Neural crest cell (in vitro differentiated cells): ENCODE data around the gene CD6. TPM values are rescaled to one million over a fixed set of nuclear protein-coding genes. Genes with fewer than 3 reads are reported as not detected.

Experiments used
- DNase-seq: peaks from one replicate; pipeline ENCODE4 v3.0.0; 2021; ENCODE audit warnings: low read depth, mixed read lengths, low spot score
- H3K27ac Mint-ChIP-seq: one replicate; pipeline ENCODE4 v1.8.0; 2021; ENCODE audit warnings: mild to moderate bottlenecking, mixed read lengths; ENCODE audit not compliant: unreplicated experiment
- H3K27me3 Mint-ChIP-seq: 2 replicates; pipeline ENCODE4 v1.8.0; 2021; ENCODE audit warnings: low read depth, mild to moderate bottlenecking, mixed read lengths
- H3K36me3 Mint-ChIP-seq: 2 replicates; pipeline ENCODE4 v1.8.0; 2021; ENCODE audit warnings: low read depth, mild to moderate bottlenecking, mixed read lengths
- H3K4me1 Mint-ChIP-seq: 2 replicates; pipeline ENCODE4 v1.8.0; 2021; ENCODE audit warnings: mixed read lengths
- H3K4me3 Mint-ChIP-seq: one replicate; pipeline ENCODE4 v1.8.0; 2021; ENCODE audit warnings: mild to moderate bottlenecking, mixed read lengths
- H3K9me3 Mint-ChIP-seq: 2 replicates; pipeline ENCODE4 v1.8.0; 2021; ENCODE audit warnings: mixed read lengths
- total RNA-seq: library from RNA; stranded (reverse); gene quantifications from 2 replicates; pipeline ENCODE4 v1.2.1, GENCODE V29; 2021
- TF ChIP-seq, protein P1 (sequence below): fragments of 200-600 bp; sonication (generic); conservative IDR thresholded peaks from 2 replicates; pipeline ENCODE4 v1.5.0; 2021; ENCODE audit warnings: antibody characterized with exemption, mild to moderate bottlenecking

The CD6 gene
- total RNA-seq, 1 donor from 2014 or later, result 0.30 TPM

DNA sequence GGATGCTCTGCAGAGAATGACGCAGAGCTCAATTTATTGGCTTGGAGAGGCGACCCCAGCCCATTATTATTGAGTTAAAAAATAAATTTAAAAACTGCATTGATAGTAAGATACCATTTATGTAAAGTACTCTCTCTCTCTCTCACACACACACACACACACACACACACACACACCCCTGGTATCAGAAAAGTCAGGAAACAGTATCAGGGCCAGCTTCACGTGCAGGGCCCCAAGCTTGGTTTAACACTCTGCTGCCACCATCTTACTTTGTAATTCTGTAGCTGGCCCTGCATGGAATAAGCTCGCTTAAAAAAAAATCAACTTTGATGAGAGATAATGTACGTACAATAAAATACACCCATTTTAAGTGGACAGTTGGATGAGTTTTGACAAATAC, 71.1 kb downstream of the CD6 start:
- DNase-seq, result no peak
- H3K9me3 Mint-ChIP-seq, result no peaks in the 10 kb centered on the region
- peak overlapping the region; percentile 46 for H3K27ac Mint-ChIP-seq
- H3K36me3 Mint-ChIP-seq, result no peaks in the 10 kb centered on the region
- H3K4me3 Mint-ChIP-seq, result no peak overlapping the region
- H3K27me3 Mint-ChIP-seq, result no peaks in the 10 kb centered on the region
- peaks cover 23% of the 10 kb centered on the region for H3K4me1 Mint-ChIP-seq
- TF ChIP-seq, protein P1, sequence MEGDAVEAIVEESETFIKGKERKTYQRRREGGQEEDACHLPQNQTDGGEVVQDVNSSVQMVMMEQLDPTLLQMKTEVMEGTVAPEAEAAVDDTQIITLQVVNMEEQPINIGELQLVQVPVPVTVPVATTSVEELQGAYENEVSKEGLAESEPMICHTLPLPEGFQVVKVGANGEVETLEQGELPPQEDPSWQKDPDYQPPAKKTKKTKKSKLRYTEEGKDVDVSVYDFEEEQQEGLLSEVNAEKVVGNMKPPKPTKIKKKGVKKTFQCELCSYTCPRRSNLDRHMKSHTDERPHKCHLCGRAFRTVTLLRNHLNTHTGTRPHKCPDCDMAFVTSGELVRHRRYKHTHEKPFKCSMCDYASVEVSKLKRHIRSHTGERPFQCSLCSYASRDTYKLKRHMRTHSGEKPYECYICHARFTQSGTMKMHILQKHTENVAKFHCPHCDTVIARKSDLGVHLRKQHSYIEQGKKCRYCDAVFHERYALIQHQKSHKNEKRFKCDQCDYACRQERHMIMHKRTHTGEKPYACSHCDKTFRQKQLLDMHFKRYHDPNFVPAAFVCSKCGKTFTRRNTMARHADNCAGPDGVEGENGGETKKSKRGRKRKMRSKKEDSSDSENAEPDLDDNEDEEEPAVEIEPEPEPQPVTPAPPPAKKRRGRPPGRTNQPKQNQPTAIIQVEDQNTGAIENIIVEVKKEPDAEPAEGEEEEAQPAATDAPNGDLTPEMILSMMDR, result no peak

DNA sequence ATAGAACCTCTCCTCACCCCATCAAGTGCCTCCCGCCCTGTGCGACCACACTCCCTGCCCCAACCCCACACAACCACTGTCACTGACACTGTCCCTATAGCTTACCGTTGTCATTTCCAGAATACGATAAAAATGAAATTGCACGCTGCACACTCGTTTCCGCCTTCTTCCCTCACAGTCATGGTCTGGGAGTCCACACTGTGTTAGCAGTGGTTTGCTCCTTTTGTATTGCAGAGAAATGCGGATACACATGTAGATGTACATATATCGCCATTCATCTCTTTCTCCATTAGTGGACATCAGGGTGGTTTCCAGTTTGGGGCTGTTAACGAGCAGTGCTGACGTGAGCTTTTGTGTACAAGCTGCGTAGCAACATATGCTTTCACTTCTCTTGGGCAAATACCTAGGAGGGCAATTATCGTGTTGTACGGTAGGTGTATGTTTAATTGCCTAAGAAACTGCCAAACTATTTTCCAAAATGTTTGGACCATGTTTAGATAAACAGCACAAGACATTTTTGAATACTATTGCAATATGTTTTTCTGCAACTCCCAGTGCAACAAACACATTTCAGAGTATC, 71.6 kb downstream of the CD6 start:
- Mint-ChIP-seq H3K27ac (no peak overlapping the region), H3K9me3 (no peaks in the 10 kb centered on the region), H3K36me3 (no peaks in the 10 kb centered on the region), H3K4me3 (no peak overlapping the region), H3K27me3 (no peaks in the 10 kb centered on the region), H3K4me1 (peaks cover 23% of the 10 kb centered on the region)
- DNase-seq, result no peak
- TF ChIP-seq, protein P1, result no peak

- Mint-ChIP-seq H3K27me3 (no peaks in the 10 kb centered on the region), H3K36me3 (no peaks in the 10 kb centered on the region), H3K4me1 (peaks cover 24% of the 10 kb centered on the region), H3K4me3 (no peak overlapping the region), H3K9me3 (no peaks in the 10 kb centered on the region), H3K27ac (no peak overlapping the region)
- TF ChIP-seq, protein P1, result no peak
- no peak for DNase-seq
Observed at GRCh38 chr11:61045271-61045670, 73.8 kb downstream of the CD6 start.

GRCh38 chr11:61046833-61047232, 75.4 kb downstream of the CD6 start:
- H3K27ac Mint-ChIP-seq, result no peak overlapping the region
- H3K36me3 Mint-ChIP-seq, result no peaks in the 10 kb centered on the region
- H3K27me3 Mint-ChIP-seq, result no peaks in the 10 kb centered on the region
- no peaks in the 10 kb centered on the region for H3K9me3 Mint-ChIP-seq
- H3K4me1 Mint-ChIP-seq, result peaks cover 20% of the 10 kb centered on the region
- H3K4me3 Mint-ChIP-seq, result no peak overlapping the region
- TF ChIP-seq, protein P1, result no peak
- DNase-seq, result no peak

DNA sequence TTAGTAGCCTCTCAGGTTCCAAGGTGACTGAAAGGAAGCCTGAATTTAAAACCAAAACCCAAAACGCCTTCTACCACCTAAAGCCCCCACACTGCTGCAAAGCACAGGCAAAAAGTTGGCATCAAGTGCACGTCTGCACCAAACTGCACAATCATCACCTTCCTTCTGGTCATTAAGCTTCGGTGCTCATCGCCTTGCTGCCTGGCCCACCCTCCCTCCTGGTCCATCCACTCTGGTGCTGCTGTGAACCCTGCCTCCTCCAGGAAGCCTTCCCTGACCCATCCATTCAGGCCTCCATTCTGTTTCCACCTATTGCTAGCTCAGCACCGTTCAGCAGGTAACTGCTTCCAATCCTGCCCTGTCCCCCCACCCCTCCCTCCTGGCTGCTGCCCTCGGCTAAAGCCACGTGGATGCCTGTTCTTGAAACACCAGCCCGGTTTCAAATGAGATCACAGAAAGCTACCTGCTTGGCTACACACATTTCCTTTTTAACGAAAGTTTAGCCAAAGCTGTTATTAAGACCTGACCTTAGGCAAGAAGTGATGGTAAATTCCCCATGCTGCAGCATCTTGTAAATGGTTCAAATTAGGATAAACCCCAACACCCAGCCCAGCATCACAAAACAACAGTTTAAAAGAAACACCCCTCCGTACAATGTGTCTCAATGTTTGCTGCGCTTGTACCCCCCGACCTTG, 77.0 kb downstream of the CD6 start:
- no peaks in the 10 kb centered on the region for H3K9me3 Mint-ChIP-seq
- H3K27ac Mint-ChIP-seq, result no peak overlapping the region
- H3K27me3 Mint-ChIP-seq, result no peaks in the 10 kb centered on the region
- no peaks in the 10 kb centered on the region for H3K36me3 Mint-ChIP-seq
- no peak for DNase-seq
- peaks cover 5% of the 10 kb centered on the region for H3K4me1 Mint-ChIP-seq
- TF ChIP-seq, protein P1, result no peak
- no peak overlapping the region for H3K4me3 Mint-ChIP-seq
